NOMO-1 treated with DMSO at 0.1 percent for 48 hours (cell line): ENCODE measurements around the gene CFAP46.
"Not testable (repeated sequence)": the region's sequence is repeated elsewhere in the genome, so short reads cannot be mapped to it uniquely, and the experiment has no call there.

Source experiments
- DNase-seq: peaks from one replicate; lab custom pipeline; 2025; ENCODE audit not compliant: unreplicated experiment; lab: John Stamatoyannopoulos, UW

CFAP46 gene

DNA sequence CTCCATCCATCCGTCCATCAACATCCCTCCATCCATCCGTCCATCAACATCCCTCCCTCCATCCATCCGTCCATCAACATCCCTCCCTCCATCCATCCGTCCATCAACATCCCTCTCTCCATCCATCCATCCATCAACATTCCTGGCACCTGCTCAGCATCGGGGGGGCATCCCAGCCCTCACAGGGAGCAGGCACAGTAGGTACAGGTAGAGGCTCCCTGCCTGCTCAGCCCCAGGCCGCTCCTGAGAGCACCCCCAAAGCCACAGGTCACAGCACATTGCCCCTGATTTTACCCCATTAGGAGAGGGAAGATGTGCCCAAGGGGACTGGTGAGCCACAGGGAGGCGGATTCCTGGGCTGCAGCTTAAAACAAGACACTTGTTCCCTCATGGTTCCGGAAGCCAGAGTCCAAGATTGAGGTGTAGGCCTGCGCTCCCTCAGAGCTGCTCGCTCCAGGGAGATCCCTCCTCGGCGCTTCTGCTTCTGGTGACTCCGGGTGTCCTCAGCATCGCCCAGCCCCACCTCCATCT is 21.1 kb upstream of the CFAP46 start:
- DNase-seq: no peak

DNA sequence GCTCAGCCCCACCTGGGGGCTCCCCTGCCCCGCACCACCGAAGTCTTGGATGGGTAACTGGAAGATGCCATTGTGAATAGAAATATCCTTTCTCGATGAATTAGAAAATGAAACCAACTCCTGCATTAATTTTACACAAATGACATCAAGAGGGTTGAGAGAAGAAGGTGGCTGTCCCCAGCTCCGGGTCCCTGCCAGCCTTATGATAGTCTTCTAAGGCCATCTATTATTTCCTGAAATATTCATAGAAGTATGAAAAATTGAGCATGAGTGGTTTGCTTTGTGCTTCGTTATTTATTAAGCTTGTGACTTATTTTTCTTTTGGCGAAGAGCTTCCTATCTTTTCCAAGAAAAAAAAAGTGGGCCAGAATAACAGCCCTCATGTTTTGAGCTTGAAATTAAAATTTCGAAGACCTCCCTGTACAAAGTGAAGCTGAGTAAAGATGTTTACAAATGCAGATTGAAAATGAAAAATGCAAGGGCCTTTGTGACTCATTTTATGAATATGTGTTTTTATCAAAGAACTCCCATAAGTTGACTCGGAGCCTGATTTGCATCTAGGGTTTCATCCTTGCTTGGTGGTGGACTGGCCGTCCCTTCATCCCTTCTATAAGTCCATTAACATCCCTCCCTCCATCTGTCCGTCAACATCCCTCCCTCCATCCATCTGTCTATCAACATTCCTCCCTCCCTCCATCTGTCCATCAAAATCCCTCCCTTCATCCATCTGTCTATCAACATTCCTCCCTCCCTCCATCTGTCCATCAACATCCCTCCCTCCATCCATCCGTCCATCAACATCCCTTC is 20.5 kb upstream of the CFAP46 start:
- peak; percentile 13 for DNase-seq

DNA sequence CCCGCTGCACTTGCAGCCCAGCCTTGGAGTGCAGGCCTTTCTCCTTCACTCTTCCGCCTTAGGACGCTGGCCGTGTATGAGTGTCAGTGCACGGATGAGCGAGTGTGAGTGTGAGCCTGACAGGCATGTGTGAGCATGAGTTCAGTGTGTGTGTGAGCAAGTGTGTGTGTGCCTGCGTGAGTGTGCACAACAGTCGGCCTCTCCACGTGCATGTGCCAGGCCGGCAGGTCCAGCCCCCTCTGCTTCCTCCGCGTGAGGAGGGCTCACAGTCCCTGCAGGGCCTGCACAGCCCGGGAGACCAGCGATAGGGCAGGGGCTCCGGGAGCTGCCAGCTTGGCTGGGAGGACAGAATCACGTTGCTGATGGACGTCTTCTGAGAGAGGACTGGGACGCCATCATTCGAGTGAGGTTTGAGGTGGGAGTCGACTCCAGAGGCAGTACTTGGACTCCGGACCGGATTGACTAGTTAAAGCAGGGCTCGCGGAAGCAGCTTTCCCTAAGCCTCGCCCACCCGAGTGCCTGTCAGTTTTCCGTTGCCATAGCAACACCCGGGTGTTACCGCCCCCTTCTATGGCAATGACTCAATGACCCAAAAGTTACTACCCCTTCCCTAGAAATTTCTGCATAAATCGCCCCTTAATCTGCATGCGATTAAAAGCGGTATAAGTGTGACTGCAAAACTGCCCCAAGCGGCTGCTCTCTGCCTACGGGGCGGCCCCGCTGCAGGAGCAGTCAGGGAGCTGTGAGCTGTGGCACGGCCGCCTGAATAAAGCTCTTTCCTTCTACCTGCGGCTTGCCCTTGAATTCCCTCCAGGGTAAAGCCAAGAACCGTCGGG is 19.6 kb upstream of the CFAP46 start:
- peak; percentile 18 for DNase-seq

DNA sequence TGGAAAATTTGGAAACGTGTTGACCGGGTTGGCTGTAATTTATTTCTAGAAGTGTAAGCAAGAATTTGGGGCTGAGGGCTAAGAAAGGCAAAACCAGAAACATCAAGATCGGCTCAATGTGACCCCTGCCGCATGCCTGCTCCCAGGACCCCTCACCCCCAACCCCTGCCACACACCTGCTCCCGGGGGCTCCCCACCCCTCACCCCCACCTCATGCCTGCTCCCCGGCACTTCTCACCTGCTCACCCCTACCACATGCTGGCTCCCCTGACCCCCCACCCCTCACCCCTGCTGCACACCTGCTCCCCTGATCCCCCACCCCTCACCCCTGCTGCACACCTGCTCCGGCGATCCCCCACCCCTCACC is 19.0 kb upstream of the CFAP46 start:
- DNase-seq: no peak

DNA sequence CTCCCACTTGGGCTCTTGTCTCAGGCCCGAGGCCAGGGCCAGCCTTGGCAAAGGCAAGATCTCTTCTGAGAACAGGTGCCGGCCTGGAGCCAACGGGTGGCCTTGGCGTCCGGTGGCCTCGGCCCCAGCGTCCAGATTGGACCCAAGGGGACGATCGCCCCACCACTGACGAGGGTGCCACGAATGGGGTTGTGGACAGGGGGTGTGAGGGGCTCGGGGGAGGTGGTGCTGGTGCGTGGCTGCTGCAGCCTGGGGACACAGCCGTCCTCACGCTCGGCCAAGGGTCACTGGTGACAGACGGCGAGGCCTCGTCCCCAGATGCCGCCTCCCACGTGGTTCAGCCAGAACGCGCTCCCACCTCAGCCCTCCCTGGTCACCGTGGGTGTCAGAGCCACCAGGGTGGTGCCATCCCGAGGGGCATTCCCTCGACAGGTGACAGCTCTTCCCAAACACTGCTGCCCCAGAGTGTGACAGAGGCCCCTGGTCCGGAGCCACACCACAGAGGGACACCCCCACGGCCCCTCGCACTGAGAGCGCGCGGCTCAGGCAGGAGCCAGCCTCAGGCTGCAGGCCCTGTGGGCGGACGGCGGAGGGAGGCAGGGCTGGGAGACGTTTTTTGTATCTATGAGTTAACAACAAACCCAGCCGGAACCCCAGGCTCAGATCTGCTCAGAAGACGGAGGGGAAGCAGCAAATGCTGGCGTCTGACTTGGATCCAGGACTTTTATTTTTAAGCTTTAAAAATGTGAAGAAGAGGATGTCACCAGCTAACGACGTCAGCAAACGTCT is 18.5 kb upstream of the CFAP46 start:
- DNase-seq: no peak

DNA sequence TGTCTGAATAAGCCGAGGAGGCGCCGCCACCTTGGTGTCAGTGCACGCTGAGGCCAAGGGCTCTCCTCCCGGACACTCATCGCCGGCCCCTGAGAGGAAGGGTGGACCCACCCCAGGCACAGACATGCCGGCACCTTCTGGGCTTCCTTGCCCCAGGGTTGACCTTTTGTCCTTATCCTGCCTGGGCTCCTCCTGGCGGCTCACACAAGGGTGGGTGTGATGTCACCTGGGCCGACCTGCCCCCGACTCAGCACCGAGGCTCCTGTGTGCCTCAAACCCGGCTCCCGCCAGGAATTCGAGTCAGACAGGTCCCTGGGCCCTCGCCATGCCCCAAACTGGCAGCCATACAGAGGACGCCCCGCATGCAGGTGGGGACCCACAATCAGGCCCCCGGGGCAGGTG is 17.7 kb upstream of the CFAP46 start:
- DNase-seq: no peak

DNA sequence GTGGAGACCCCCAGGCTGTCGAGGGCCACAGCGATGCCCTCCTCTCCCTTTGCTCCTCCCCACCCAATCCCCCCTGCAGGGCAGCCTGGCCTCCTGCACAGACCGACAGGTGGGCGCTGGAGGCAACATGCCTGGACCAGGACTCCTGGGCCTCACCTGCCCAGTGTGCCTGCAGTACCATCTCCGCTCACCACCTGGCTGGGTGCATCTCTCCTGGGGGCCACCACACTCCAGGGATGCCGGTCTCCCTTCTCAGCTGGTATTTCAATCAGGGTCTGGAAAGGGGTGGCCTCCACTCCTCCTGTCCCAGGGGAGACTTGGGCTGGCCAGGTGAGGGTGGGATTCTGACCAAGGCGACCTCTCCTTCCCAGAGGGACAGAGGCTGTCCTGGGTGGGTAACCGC is 17.2 kb upstream of the CFAP46 start:
- DNase-seq: no peak

DNA sequence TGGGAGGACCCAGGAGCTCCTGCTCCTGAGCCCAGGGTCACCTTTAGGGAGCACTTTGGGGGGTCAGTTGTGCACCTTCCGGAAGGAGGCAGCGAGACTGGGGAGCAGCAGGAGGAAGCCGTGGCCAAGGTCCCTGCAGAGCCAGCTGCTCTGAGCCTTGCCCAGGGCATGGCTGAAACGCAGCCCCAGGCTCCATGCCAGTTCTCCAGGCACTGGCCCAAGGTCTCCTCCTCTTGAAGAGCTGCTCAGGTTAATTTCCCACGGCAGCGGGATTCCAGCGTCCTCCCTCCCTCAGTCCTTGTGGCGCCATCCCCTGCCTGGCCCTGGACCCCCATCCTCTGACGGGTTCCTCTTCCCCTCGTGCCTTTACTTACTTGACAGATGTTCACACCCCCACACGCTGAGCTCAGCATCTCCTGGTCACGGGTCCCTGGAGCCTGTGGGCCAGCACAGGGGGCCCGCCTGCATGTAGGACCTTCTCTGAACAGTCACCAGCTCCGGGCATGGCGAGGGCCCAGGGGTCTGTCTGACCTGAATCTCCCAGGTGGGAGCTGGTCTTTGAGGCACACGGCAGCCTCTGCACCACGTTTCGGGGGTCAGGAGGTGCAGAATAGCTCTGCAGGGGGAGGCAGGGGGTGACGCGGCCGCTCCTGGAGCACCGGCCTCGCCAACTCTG is 16.7 kb upstream of the CFAP46 start:
- DNase-seq: no peak

DNA sequence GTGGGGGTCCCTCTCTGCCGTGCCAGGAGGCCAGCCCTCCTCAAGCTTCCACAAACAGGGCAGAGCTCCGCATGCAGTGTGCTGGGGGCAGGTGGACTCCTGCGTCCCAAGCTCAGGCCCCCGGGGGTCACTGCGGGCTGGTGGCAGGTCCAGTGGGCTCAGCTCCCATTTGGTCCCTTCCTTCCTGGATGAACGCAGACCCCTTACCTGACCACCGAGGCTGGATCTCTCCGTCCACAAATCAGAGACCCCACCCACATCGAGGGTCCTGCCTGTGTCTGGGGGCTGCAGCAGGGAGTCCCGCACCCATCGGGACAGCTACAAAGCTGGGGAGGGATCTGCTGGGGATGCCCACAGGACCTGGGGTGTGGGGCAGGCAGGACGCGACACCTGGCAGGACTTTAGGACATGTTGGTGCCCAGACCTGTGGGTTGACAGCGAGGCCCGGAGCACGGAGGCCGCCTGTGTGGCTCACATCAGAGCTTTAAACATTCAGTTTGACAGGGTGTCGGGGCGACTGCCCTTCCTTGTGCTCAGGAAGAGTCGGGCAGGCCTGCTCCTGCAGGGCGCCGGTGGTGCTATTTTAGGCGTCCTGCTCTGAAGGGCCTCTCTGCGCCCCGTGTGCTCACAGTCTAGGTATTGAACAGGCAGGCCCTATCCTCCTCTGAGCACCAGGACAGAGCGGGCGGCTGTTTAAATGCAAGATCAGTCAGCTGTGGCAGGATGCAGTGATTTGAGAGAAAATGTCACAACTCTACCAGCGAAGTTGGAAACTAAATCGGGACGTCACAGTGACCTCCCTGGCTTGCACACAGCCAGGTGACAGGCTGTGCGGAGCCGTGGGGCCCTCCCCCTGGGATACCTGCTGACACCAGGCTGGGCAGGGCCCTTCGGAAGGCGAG is 15.9 kb upstream of the CFAP46 start:
- no peak for DNase-seq

DNA sequence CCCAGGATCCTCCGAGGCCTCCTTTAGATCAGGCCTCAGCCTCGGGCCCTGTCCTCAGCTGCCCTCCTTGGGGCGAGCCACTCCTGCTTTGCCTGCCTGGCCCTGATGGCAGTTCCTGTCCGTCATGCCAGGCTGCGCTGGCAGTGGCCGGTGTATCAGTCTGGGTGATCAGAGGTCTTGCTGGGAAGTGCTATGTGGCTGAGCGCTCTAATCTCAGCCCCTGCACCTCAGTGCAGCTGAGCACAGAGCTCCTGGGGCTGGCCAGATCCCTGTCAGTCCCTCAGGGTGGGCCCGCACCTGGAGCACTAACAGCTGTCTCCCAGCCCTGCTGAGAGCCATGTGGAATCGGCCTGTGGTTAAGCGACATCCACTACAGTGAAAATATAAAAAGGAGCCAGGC is 14.8 kb upstream of the CFAP46 start:
- DNase-seq: no peak

DNA sequence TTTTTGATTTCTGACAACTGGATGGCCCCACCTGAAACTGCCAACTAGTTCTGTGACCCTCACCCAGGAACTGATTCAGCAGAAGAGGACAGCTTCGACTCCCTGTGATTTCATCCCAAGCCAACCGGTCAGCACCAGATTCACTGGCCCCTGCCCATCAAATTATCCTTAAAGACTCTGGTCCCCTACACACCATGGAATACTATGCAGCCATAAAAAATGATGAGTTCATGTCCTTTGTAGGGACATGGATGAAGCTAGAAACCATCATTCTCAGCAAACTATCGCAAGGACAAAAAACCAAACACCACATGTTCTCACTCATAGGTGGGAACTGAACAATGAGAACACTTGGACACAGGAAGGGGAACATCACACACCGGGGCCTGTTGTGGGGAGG is 13.9 kb upstream of the CFAP46 start:
- not testable (repeated sequence) for DNase-seq

DNA sequence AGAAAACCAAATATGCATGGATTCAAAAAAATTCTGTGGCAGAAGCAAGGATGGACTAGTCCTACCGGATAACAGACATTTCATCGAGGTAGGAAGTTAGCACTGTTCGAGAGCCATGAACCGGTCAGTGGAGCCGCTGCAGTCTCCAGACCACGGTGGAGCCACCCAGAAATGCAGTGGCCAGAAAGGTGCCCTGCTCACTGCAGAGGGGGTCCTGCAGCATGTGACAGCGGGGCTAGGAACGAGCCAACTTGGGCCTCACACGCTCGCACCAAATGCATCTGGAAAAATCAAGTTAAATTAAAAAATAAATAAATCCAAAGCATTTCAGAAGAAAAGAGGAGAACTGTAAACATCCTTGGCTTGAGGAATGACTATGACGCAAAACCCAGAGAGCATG is 13.1 kb upstream of the CFAP46 start:
- no peak for DNase-seq

DNA sequence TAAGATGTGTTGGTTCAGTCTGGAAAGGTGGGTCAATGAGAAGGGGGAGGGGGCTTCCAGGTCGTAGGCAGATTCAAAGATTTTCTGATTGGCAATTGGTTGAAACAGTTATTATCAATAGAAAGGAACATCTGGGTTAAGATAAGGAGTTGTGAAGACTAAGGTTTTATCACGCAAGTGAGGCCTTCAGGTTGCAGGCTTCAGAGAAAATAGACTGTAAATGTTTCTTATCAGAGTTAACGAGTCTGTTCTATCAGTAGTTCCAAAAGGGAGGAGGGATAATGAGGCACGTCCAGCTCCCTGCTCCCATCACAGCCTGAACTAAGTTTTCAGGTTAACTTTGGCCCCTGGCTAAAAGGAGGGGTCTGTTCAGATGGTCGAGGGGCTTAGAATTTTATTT is 11.1 kb upstream of the CFAP46 start:
- no peak for DNase-seq

DNA sequence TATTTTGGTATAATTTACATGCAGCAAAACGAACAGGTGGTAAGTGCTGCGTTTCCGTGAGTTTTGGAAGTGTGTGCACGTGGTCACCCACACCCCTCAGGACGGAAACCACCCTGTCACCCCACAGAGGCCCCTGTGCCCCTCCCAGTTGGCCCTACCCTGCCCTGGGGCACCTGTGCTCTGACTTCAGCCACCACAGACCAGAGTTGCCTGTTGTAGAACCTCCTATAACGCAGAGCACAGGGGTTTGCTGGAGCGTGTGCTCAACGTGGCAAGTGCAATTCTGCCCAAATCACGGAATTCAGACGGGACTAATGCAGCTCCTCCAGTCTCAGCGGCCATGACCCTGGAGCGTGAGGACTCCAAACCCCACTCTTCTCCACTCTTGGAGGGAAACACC is 9.6 kb upstream of the CFAP46 start:
- DNase-seq: no peak

DNA sequence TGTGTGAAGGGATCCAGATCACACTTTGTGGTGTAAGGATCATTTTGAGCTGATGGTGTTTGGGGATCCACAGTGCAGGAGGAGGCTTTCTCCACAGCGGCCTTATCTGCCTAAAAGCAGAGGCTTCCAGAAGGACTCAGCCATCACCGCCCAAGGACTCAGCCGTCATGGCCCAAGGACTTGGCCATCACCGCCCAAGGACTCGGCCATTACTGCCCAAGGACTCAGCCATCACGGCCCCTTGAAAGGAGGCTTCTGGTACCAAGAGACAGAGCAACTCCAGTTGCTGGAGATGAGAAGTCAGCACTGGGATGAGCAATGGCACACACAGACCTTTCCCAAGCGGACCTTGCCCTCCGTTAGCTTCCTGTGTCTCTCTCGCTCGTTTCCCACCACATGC is 6.0 kb upstream of the CFAP46 start:
- no peak for DNase-seq

DNA sequence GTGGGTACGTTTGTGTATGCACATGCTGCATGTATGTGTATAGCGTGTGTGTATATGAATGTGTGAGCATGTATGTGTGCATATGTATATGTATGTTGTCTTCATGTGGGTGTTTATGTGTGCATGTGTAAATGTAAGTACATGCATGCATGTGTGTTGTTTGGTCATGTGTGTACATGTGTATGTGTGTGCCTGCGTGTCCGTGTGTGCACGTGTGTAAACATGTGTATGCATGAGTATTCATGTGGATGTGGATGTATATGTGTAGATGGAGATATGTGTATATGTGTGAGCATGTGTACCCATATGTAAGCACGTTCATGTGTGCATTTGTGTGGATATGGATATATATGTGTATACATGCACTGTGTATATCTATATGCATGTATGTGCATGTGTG is 5.5 kb upstream of the CFAP46 start:
- no peak for DNase-seq

DNA sequence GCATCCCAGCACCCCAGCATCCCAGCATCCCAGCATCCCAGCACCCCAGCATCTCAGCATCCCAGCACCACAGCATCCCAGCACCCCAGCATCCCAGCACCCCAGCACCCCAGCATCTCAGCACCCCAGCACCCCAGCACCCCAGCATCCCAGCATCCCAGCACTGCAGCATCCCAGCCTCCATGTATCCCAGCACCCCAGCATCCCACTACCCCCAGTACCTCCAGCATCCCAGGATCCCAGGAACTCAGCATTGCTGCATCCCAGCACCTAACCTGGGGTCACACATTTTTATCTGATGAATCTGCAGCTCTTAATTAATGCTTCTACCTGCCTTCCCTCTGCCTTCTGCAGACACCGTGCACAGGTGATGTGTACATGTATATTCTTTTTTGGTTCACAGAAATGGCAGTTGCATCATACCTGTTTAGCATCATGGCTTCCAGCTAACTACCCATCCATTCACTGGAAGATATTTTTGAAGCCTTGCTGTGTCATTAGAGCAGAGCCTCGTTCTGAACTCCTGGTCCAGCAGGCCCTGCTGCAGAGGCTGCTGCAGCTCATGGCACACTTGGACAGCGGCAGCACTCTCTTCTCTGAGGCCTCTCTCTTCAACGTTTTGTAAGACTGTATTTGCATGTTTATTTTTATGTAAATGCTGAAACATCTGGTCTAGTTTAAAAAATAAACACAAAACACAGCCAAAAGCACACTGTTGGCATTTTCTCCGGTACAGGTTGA is 4.6 kb upstream of the CFAP46 start:
- no peak for DNase-seq

DNA sequence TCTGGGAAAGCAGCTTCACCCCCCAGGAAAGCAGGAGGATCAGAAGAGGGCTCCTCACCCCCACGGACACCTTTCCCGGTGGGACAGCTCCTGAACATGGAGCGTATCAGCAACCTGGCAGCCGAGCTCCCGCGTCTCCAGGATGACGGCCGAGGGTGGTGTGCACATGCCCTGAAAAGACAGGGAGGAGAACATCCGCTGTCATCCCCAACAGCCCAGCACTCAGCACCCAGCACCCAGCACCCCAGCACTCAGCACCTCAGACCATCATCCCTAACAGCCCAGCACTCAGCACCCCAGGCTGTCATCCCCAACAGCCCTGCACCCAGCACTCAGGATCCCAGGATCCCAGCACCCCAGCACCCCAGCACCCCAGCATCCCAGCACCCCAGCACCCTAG is 3.9 kb upstream of the CFAP46 start:
- DNase-seq: no peak

DNA sequence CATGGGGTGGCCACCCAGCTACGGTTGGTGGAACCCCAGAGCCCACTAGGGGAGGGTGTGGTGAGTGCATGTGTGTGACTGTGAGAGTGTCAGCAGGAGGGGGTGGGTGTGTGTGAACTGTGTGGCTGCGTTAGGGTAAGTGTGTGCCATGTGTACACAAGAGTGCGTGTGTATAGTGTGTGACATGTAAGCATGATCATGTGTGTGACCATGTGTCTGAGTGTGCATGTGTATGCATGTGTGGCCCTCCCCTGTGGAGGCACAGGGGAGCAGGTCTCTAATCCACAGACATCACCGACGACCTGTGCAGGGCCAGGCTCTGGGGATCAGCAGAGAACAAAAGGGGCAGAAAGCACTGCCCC is 3.5 kb upstream of the CFAP46 start:
- DNase-seq: no peak
